Measurements from ENCODE around the gene BOC.
A peak's percentile ranks its signal among the peaks of the same experiment; 100 is the strongest.

The BOC gene

DNA sequence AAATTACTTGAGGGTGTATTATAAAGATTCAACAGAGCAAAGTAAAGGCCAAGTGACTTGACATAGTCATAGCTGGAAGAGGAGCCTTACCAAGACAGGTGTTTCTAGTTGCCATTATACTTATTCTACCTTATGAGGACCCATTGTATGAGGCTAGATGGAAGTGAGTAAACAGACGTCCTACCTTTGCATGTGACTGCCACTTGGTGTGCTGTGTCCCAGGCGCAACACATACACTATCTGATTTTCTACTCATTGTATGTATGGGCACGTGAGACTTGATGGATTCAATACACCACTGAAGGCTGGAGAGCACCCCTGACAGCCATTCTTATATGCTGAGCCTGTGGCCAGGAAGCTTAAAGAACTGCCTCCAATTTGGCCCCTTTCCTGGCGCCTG, 40.5 kb downstream of the BOC start:
- no peak for DNase-seq (ENCODE audit: low spot score)

DNA sequence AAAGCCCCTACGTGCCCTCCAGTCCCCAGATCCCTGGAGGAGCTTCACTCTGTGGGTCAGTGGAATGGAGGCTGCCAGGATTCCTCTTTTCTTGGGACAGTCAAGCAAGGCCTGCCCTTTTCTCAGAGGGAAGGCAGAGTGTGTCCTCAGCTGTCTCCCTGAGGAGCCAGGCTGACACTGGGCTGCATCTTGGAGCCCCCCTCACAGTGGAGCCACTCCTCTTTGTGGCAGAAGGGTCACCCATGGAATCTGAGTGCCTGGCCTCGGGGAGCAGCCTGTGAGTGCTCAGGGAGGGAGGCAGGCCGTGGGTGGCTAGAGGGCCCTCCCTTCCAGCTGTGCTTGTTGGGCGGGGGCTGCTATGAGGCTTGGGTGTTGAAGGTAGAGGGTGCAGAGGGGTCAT, 41.2 kb downstream of the BOC start:
- no peak for DNase-seq (ENCODE audit: low spot score)

DNA sequence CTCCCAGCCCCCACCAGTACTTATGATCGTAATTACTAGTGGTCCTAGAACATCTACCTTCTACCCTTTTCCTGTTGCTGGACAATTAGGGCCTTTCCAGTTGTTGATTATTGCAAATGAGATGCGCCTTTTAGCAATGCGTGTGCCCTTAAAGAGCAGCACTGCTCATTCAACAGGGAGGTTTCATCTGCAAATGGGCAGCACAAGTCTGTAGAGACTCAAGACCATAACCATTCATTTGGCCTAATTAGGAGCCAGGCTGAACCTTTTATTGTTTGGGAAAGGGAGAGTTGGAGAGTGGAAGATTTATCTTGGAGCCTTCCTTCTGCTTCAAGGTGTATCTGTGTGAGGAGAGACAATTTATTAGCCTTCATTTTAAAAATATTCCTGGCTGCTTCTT, 42.3 kb downstream of the BOC start:
- no peak for DNase-seq (ENCODE audit: low spot score)

- DNase-seq (ENCODE audit: low spot score), result peak; percentile 46
These were observed 43.0 kb downstream of the BOC start for GRCh38 chr3:113254171-113254947.

GRCh38 chr3:113255100-113255853, 43.9 kb downstream of the BOC start:
- DNase-seq (ENCODE audit: low spot score), result no peak

GRCh38 chr3:113255854-113256615, 44.7 kb downstream of the BOC start:
- DNase-seq (ENCODE audit: low spot score), result no peak

GRCh38 chr3:113258361-113258760, 47.0 kb downstream of the BOC start:
- no peak for DNase-seq (ENCODE audit: low spot score)

- DNase-seq (ENCODE audit: low spot score), result no peak
These were observed 47.8 kb downstream of the BOC start for GRCh38 chr3:113259196-113259595.

- DNase-seq (ENCODE audit: low spot score), result no peak
These were observed 49.8 kb downstream of the BOC start for GRCh38 chr3:113261063-113261625.

GRCh38 chr3:113261626-113262303, 50.4 kb downstream of the BOC start:
- DNase-seq (ENCODE audit: low spot score), result no peak

DNA sequence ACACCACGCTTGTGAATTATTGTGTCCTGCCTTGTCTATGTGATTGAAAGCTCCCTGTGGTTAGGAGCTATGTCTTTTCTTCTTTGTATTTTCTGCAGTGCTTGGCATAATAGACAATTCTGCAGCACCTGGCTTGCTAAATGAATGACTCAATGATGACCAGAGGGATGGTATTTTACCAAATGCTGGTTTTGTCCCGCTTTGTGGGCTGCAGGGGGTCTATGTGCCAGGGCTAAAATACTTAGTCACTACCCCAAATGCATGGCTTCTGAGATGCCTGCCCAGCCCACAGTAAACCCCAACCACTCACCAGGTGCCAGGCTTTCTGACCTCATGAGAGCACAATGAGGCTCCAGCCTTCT, 50.9 kb downstream of the BOC start:
- DNase-seq (ENCODE audit: low spot score), result no peak

DNA sequence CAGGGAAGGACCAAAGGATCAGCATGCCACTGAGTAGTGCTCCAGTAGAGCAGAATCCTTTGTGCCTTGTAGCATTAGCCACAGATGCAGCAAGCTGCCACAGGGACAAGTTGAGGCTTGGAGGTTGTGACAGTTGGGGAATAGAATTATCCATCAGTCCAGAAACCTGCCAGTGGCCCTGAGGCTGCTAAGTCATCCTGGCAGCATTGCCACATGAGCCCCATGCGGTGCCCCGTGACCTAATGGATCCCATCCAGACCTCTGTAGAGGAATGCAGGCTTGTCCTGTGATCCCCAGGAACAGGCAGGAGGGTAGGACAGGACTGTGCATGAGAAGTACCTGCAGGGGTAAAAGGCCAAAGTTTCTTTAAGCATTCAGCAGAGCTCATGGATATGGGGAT, 51.7 kb downstream of the BOC start:
- DNase-seq (ENCODE audit: low spot score), result no peak

DNA sequence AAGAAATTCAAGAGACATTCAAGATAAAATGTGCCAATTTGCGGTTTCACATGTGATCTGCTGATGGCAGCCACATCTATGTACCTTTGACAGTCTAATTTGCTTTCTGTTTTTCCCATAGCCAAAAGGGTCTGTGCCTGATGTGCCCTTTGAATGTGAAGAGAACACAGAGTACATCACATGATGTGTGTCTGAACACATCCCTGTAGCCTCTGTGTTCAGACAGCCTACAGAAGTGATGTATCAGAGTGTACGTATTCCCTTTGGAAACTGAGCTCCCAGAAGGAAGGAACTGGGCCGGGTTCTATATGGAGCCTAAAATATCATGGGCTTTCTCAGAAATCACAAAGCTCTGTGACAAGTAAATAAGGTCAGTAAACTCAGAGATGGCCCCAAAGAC, 52.4 kb downstream of the BOC start:
- no peak for DNase-seq (ENCODE audit: low spot score)

- DNase-seq (ENCODE audit: low spot score), result peak; percentile 46
These were observed 53.1 kb downstream of the BOC start for GRCh38 chr3:113264283-113265131.

DNA sequence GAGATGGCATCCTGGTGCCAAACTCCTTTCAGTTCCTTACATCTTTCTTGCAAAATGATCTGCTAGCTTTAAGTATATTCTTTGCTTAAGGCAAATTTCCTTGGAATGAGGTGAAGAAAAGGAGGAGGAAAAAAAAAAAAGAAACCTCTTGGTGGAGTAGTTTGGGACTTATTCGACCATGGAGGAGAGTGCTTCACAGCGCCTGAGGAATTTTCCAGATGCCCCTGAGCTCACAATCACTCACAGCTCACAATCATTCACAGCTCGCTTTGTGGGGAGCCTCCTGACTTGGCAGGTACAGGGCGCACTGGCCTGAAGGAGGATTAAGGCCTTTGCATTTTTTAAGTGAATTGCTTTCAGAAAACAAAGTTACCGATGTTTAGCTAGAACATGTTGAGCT, 53.9 kb downstream of the BOC start:
- DNase-seq (ENCODE audit: low spot score), result no peak

DNA sequence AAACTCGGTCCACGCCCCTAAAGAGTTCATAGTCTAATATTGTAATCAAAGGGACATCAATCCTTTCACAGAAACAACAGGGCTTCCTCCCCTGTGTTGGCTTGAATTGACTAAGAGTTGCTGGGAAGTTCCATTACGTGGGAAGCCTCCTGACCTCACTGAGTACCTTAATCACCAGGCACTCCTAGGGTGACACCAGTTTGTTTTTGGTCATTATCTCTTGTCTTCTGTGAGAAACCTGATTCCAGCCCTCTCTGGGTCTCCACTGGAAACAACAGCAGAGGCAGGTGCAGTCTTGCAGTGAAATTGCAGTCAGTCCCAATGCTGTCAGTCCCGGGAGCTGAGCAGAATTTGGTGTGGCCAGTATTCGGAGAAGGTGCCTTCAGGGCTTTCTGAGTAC, 55.4 kb downstream of the BOC start:
- DNase-seq (ENCODE audit: low spot score), result no peak

- DNase-seq (ENCODE audit: low spot score), result no peak
These were observed 57.0 kb downstream of the BOC start for GRCh38 chr3:113268311-113268710.

DNA sequence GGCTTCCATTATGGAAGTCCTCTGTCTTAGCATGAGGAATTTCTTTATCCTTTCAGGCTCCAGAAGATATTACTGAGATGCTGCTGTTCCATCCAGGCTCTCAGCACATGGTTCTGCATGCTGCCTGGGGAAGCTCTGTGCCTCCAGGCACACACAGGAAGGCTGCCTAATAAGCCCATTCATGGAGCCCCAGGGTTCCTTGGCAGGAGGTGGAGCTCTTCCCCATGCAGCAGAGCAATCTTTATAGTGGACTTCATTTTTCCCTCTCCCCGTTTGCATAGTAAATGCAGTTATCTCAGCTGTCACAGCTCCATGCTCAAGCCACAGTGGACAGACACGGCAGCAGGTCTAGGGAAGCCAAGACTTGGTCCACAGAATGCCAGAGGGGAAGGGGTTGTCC, 57.6 kb downstream of the BOC start:
- no peak for DNase-seq (ENCODE audit: low spot score)

DNA sequence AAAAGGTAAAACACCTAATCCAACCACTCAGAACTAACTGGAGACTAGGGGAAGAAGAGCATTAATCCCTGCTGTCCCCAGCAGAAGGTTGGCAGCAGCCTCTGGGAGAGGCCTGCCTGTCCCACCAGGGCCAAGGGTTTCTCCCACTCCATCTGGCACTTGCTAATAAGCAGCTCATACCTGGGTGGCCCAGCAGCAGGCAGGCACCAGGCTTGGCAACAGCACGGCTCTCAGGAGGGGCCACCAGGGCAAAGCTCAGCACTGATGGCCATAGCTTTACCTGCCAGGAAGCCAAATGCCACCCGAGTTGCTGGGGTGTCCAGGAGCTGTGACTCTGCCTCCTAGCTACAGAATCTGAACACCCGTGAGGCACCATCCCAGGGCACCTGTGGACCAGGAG, 58.3 kb downstream of the BOC start:
- DNase-seq (ENCODE audit: low spot score), result no peak

GRCh38 chr3:113270068-113270467, 58.7 kb downstream of the BOC start:
- no peak for DNase-seq (ENCODE audit: low spot score)

DNA sequence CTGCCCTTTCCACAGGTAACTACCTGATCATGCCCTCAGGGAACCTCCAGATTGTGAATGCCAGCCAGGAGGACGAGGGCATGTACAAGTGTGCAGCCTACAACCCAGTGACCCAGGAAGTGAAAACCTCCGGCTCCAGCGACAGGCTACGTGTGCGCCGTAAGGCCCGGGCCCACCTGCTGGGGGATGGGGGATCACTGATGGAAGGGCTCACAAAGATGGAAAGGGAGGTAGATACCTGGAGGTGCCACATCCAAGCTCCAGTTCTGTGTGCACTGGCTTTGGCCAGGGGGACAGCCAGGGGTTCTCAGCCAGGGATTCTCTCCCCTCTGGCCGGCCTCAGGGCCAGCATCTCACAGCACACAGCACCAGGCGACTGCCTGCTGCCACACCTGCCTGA, 59.4 kb downstream of the BOC start:
- DNase-seq (ENCODE audit: low spot score), result no peak

Data from pons (tissue), 1 donor.